IMR-90 (cell line): ENCODE results near the gene SYNE1. TPM values are rescaled to one million over a fixed set of nuclear protein-coding genes. Genes with fewer than 3 reads are reported as not detected.
A peak's percentile ranks its signal among the peaks of the same experiment; 100 is the strongest.

ENCODE experiments used
- ATAC-seq: fragments of 200-7000 bp; cut with Tn5 transposase; 2 replicates; pipeline ENCODE4 v1.9.1; 2020; ENCODE audit warnings: low read depth, mild to moderate bottlenecking, moderate library complexity
- BruUV-seq: library from RNA; stranded (reverse); fragments of 400-500 nt; replicated peaks from 2 replicates; lab custom pipeline; 2021; lab: Mats Ljungman, UMichigan
- CTCF ChIA-PET: fragments of 300-600 bp; formaldehyde crosslinking; extraction: SDS; loops from one replicate; lab custom pipeline; 2021; ENCODE audit warnings: antibody characterized with exemption; lab: Yijun Ruan, JAX
- POLR2A ChIA-PET: fragments of 300-600 bp; sonication (Branson Sonifier 250); formaldehyde crosslinking; loops from one replicate; lab custom pipeline; 2022; ENCODE audit warnings: antibody characterized with exemption; ENCODE audit not compliant: unreplicated experiment; lab: Charles Lee
- DNase-seq: peaks from one replicate; pipeline ENCODE4 v3.0.0; 2013
- H2AFZ ChIP-seq: replicated peaks from 2 replicates; pipeline ENCODE3; 2013; ENCODE audit warnings: low read length, mild to moderate bottlenecking; ENCODE audit not compliant: poor library complexity
- H2AK5ac ChIP-seq: 2 replicates; pipeline ENCODE4 v1.6.1; 2013; ENCODE audit warnings: low read depth, low read length, inconsistent platforms
- H2AK9ac ChIP-seq: replicated peaks from 2 replicates; pipeline ENCODE3; 2013; ENCODE audit warnings: mild to moderate bottlenecking, low read depth, low read length, moderate library complexity; ENCODE audit not compliant: poor library complexity
- H2BK120ac ChIP-seq: 2 replicates; pipeline ENCODE4 v1.6.1; 2013; ENCODE audit warnings: low read depth, low read length, inconsistent platforms
- H2BK15ac ChIP-seq: 3 replicates; pipeline ENCODE4 v1.6.1; 2013; ENCODE audit warnings: low read depth, low read length, inconsistent platforms
- H2BK20ac ChIP-seq: 2 replicates; pipeline ENCODE4 v1.6.1; 2013; ENCODE audit warnings: low read depth, mild to moderate bottlenecking, inconsistent platforms, low read length, moderate library complexity
- H2BK5ac ChIP-seq: 2 replicates; pipeline ENCODE4 v1.6.1; 2013; ENCODE audit warnings: mild to moderate bottlenecking, low read depth, low read length, inconsistent platforms; ENCODE audit not compliant: poor library complexity, severe bottlenecking
- H3K14ac ChIP-seq: replicated peaks from 2 replicates; pipeline ENCODE4 v1.6.1; 2013; ENCODE audit warnings: low read depth, low read length, inconsistent platforms
- H3K18ac ChIP-seq: 2 replicates; pipeline ENCODE4 v1.6.1; 2013; ENCODE audit warnings: low read depth, low read length, control low read depth
- H3K23ac ChIP-seq: 2 replicates; pipeline ENCODE4 v1.6.1; 2013; ENCODE audit warnings: low read depth, low read length, inconsistent platforms
- H3K27ac ChIP-seq: 2 replicates; pipeline ENCODE4 v1.5.1; 2013; ENCODE audit warnings: mild to moderate bottlenecking, control low read depth, low read length; ENCODE audit not compliant: insufficient read depth
- H3K27me3 ChIP-seq: 2 replicates; pipeline ENCODE4 v1.6.1; 2013; ENCODE audit warnings: low read length; ENCODE audit not compliant: control insufficient read depth, insufficient read depth
- H3K36me3 ChIP-seq: 2 replicates; pipeline ENCODE4 v1.6.1; 2013; ENCODE audit warnings: low read length, mixed read lengths; ENCODE audit not compliant: control insufficient read depth, insufficient read depth
- H3K4ac ChIP-seq: 2 replicates; pipeline ENCODE4 v1.6.1; 2013; ENCODE audit warnings: low read depth, low read length, inconsistent platforms
- H3K4me1 ChIP-seq: 2 replicates; pipeline ENCODE4 v1.6.1; 2013; ENCODE audit warnings: low read length, mixed read lengths; ENCODE audit not compliant: control insufficient read depth, insufficient read depth
- H3K4me2 ChIP-seq: 2 replicates; pipeline ENCODE4 v1.6.1; 2013; ENCODE audit warnings: low read depth, mild to moderate bottlenecking, control low read depth, low read length, moderate library complexity
- H3K4me3 ChIP-seq: 2 replicates; pipeline ENCODE4 v1.5.1; 2013; ENCODE audit warnings: low read depth, mild to moderate bottlenecking, control low read depth, low read length, moderate library complexity; ENCODE audit not compliant: insufficient read depth
- H3K56ac ChIP-seq: 2 replicates; pipeline ENCODE4 v1.6.1; 2013; ENCODE audit warnings: low read length, inconsistent platforms; ENCODE audit not compliant: insufficient read depth; ENCODE audit errors: extremely low read depth
- H3K79me1 ChIP-seq, 2 experiments: 2 replicates each; pipeline ENCODE4 v1.6.1; 2013; ENCODE audit warnings: low read length in 2 of 2, inconsistent platforms in 1 of 2, low read depth in 1 of 2
- H3K9ac ChIP-seq: 2 replicates; pipeline ENCODE4 v1.6.1; 2013; ENCODE audit warnings: low read depth, low read length, control low read depth
- H3K9me1 ChIP-seq: 2 replicates; pipeline ENCODE4 v1.6.1; 2013; ENCODE audit warnings: low read length, inconsistent platforms; ENCODE audit not compliant: insufficient read depth
- H3K9me3 ChIP-seq: 2 replicates; pipeline ENCODE4 v1.6.1; 2013; ENCODE audit warnings: low read length; ENCODE audit not compliant: control insufficient read depth, insufficient read depth
- H4K20me1 ChIP-seq: 2 replicates; pipeline ENCODE4 v1.6.1; 2013; ENCODE audit warnings: low read length, inconsistent platforms; ENCODE audit not compliant: insufficient read depth
- H4K5ac ChIP-seq: 2 replicates; pipeline ENCODE4 v1.6.1; 2013; ENCODE audit warnings: mild to moderate bottlenecking, low read depth, low read length, control low read depth
- H4K8ac ChIP-seq, 2 experiments: 2 replicates each; pipeline ENCODE4 v1.6.1; 2013; ENCODE audit warnings: low read depth in 2 of 2, low read length in 2 of 2, control low read depth in 1 of 2, inconsistent platforms in 1 of 2
- H4K91ac ChIP-seq: 2 replicates; pipeline ENCODE4 v1.6.1; 2013; ENCODE audit warnings: low read depth, low read length, inconsistent platforms; ENCODE audit not compliant: insufficient read depth
- CEBPB ChIP-seq: IDR thresholded peaks from 2 replicates; pipeline ENCODE4 v1.6.1; 2012; ENCODE audit warnings: low read depth, low read length, improper control_type of control experiment
- POLR2A ChIP-seq: IDR thresholded peaks from 2 replicates; pipeline ENCODE4 v1.6.1; 2012; ENCODE audit warnings: mild to moderate bottlenecking, low read depth, low read length
- WGBS, 2 experiments: methylation state at CpG; one replicate each; pipeline versions ENCODE4 v1.1.5 to v1.1.7; 2013; ENCODE audit warnings: missing lambda C conversion rate in 2 of 2; ENCODE audit not compliant: insufficient read length in 1 of 2; ENCODE audit errors: extremely low coverage in 2 of 2; 5-methylcytosine and 5-hydroxymethylcytosine counted together
- dilution Hi-C: fragments of 300-500 bp; cut with HindIII; formaldehyde crosslinking; loops from one replicate; pipeline ENCODE4 v1.14.3; 2018; ENCODE audit warnings: low sequenced_read_pairs; ENCODE audit not compliant: unreplicated experiment
- in situ Hi-C: fragments of 300-500 bp; cut with MboI; formaldehyde crosslinking; loops from 3 replicates; pipeline ENCODE4 v1.14.3; 2019; ENCODE audit warnings: low sequenced_read_pairs, inconsistent platforms, mixed read lengths
- intact Hi-C: fragments of 100-400 bp; cut with micrococcal nuclease; formaldehyde crosslinking; loops from 2 replicates; pipeline ENCODE4 v1.10.0; 2022
- polyA plus RNA-seq, 3 experiments: library from polyadenylated mRNA; depleted of rRNA; stranded (reverse); fragments of >200 nt; gene quantifications; 2 replicates each; pipeline ENCODE4 v1.2.3, GENCODE V29; 2012; ENCODE audit warnings: low replicate concordance in 1 of 3
- total RNA-seq: library from RNA; depleted of rRNA; stranded (reverse); fragments of >200 nt; gene quantifications from 2 replicates; pipeline ENCODE4 v1.2.3, GENCODE V29; 2012
- TF ChIP-seq, protein P1 (sequence below): conservative IDR thresholded peaks from 2 replicates; pipeline ENCODE4 v1.5.1; 2012; ENCODE audit warnings: mild to moderate bottlenecking, low read depth, low read length, improper control_type of control experiment

SYNE1 gene
- total and polyA plus RNA-seq, 2 of the 4 experiments (the other 2 are of a cell fraction), result 34.1 to 159 TPM

DNA sequence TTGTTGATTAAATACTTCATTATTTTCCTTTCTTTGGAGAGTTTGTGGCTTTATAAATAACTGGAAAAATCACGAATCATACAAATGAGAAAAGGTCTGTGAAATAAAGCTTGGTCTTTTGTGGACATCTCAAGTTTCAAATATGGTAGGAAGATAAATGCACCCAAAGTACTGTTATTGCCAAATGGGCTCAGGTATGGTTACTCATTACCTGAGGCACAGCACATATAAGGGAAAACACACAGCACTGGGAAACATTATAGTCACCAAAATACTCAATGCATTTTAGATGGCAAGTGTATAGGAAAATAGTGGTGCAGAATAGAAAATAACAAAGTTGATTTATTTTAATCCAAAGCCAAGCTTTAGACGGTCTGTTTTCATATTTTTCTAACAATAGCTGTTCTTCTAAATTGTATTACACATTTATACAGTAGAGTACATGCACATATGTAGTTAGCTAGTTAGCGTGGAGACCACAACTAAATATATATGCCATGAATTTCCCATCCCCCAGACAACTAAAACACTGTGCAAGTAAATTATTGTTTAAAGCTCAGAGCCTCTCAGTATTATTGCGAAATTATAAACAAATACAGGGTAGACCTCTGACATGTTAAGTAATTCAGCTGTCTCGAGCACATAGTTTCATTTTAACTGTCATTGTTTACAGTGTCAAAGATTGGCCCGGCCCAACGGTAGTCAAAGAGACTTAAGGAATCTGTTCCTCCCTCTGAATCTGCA lies 336.0 kb downstream of the SYNE1 start:
- H4K8ac ChIP-seq, result peak overlapping the region; percentile 20 to 72; a peak in 1 of 4 replicates
- H3K9me3 ChIP-seq, result no peaks in the 10 kb centered on the region
- POLR2A ChIA-PET, result interaction anchor here (0.6 kb wide), 1 partner anchor 16 kb away, joined by 6 read pairs; no protein-coding TSS in a partner anchor
- peak overlapping the region; percentile 76 for H2BK120ac ChIP-seq
- DNase-seq, result peak; percentile 64
- peak overlapping the region; percentile 60 for H3K9ac ChIP-seq
- peak overlapping the region; percentile 88 for H3K4me2 ChIP-seq
- H3K27ac ChIP-seq, result peak overlapping the region; percentile 86
- H2BK20ac ChIP-seq, result peak overlapping the region; percentile 52; the same call in 1 of the 2 replicates
- TF ChIP-seq POLR2A (no peak), CEBPB (peak; percentile 92)
- TF ChIP-seq, protein P1, sequence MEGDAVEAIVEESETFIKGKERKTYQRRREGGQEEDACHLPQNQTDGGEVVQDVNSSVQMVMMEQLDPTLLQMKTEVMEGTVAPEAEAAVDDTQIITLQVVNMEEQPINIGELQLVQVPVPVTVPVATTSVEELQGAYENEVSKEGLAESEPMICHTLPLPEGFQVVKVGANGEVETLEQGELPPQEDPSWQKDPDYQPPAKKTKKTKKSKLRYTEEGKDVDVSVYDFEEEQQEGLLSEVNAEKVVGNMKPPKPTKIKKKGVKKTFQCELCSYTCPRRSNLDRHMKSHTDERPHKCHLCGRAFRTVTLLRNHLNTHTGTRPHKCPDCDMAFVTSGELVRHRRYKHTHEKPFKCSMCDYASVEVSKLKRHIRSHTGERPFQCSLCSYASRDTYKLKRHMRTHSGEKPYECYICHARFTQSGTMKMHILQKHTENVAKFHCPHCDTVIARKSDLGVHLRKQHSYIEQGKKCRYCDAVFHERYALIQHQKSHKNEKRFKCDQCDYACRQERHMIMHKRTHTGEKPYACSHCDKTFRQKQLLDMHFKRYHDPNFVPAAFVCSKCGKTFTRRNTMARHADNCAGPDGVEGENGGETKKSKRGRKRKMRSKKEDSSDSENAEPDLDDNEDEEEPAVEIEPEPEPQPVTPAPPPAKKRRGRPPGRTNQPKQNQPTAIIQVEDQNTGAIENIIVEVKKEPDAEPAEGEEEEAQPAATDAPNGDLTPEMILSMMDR, result no peak
- peaks cover 7% of the 10 kb centered on the region for H3K36me3 ChIP-seq
- peak overlapping the region; percentile 77 for H3K4me3 ChIP-seq
- H3K9me1 ChIP-seq, result peaks cover 3% of the 10 kb centered on the region; the same call in 1 of the 2 replicates
- peaks cover 5% of the 10 kb centered on the region; the same call in 1 of the 2 replicates for H3K4me1 ChIP-seq
- in situ Hi-C loops, result no loop called here
- peak overlapping the region; percentile 63 for H4K5ac ChIP-seq
- peak overlapping the region; percentile 47; the same call in 1 of the 3 replicates for H2BK15ac ChIP-seq
- H2BK5ac ChIP-seq, result peak overlapping the region; percentile 78
- H3K79me1 ChIP-seq, result peaks cover 9 to 10% of the 10 kb centered on the region in 2 experiments; a peak in 3 of 4 replicates
- peak overlapping the region; percentile 83 for H2AK9ac ChIP-seq
- no peak overlapping the region for H2AK5ac ChIP-seq
- H4K91ac ChIP-seq, result no peak overlapping the region
- peak overlapping the region; percentile 78; the same call in 1 of the 2 replicates for H3K18ac ChIP-seq
- H3K14ac ChIP-seq, result peak overlapping the region; percentile 56; the same call in 1 of the 2 replicates
- intact Hi-C loops, result loop anchor here (10.0 kb wide), 1 partner anchor 374 kb away; no protein-coding TSS in a partner anchor
- WGBS, 2 experiments, result 0% methylated on average over 2 of the region's 7 CpGs; no CpG with 5 or more reads in 1 of the 2 experiments
- 0 out of 2 replicates have a peak overlapping the region, but pooled peaks have one; percentile 50 for H3K23ac ChIP-seq
- peak overlapping the region; percentile 93 for H2AFZ ChIP-seq
- peak overlapping the region; percentile 68 for H3K4ac ChIP-seq
- H3K27me3 ChIP-seq, result no peaks in the 10 kb centered on the region
- CTCF ChIA-PET, result interaction anchor here (0.6 to 2.1 kb wide), 4 partner anchors 16 to 64 kb away, joined by 3 to 10 read pairs (median 6); no protein-coding TSS in a partner anchor
- BruUV-seq, result no TSS peak
- H4K20me1 ChIP-seq, result peaks cover 3% of the 10 kb centered on the region
- dilution Hi-C loops, result no loop called here
- H3K56ac ChIP-seq, result peak overlapping the region; percentile 57; the same call in 1 of the 2 replicates
- peak; percentile 55 for ATAC-seq
